A549 (cell line): ENCODE data around the gene SP2. TPM values are rescaled to one million over a fixed set of nuclear protein-coding genes. Genes with fewer than 3 reads are reported as not detected.

Source experiments
- ATAC-seq, 2 experiments: fragments of 200-7000 bp in 1 of 2; fragments of >200 bp in 1 of 2; cut with Nextera tagmentation in 1 of 2; cut with Tn5 transposase in 1 of 2; 3 replicates each; pipeline versions ENCODE4 v1.8.0 to v1.9.1; 2018 to 2020; ENCODE audit warnings: mild to moderate bottlenecking in 1 of 2, moderate library complexity in 1 of 2
- CTCF ChIA-PET: fragments of 300-600 bp; sonication (Branson Sonifier 250); formaldehyde crosslinking; extraction: SDS; loops from one replicate; lab custom pipeline; 2021; ENCODE audit warnings: antibody characterized with exemption, inconsistent platforms; lab: Yijun Ruan, JAX
- POLR2A ChIA-PET: fragments of 350-600 bp; formaldehyde crosslinking; extraction: SDS; loops from one replicate; lab custom pipeline; 2021; ENCODE audit warnings: antibody characterized with exemption, inconsistent platforms; lab: Yijun Ruan, JAX
- DNase-seq, 2 experiments: peaks; one replicate each; pipeline versions ENCODE4 v3.0.0 to v3.0.0-alpha.2; 2011 to 2016; ENCODE audit warnings: low read depth in 1 of 2, low spot score in 1 of 2
- FAIRE-seq: peaks from 2 replicates; lab custom pipeline; 2011; peaks lifted over from hg19 to GRCh38; lab: Jason Lieb, UNC
- H3K27ac ChIP-seq, 2 experiments: fragments of >200 bp; sonication (Bioruptor Twin); formaldehyde crosslinking; 3 replicates each; pipeline ENCODE4 v1.5.1; 2016 to 2017
- H3K4me1 ChIP-seq: fragments of >200 bp; sonication (Bioruptor Twin); formaldehyde crosslinking; 3 replicates; pipeline ENCODE4 v1.6.1; 2016
- H3K4me2 ChIP-seq: fragments of >200 bp; sonication (Bioruptor Twin); formaldehyde crosslinking; 3 replicates; pipeline ENCODE4 v1.6.1; 2016
- H3K4me3 ChIP-seq: fragments of >200 bp; sonication (Bioruptor Twin); formaldehyde crosslinking; 3 replicates; pipeline ENCODE4 v1.5.1; 2016
- H3K9me3 ChIP-seq: fragments of >200 bp; sonication (Bioruptor Twin); formaldehyde crosslinking; 3 replicates; pipeline ENCODE4 v1.6.1; 2016
- BCL3 ChIP-seq: fragments of >200 bp; sonication (Bioruptor Twin); formaldehyde crosslinking; IDR thresholded peaks from 3 replicates; pipeline ENCODE4 v1.6.1; 2016
- CEBPB ChIP-seq, 2 experiments: fragments of >200 bp in 1 of 2; sonication (Bioruptor Twin) in 1 of 2; formaldehyde crosslinking in 1 of 2; IDR thresholded peaks; 2 replicates each; pipeline ENCODE4 v1.6.1; 2012 to 2016
- EHMT2 ChIP-seq: fragments of 200-600 bp; sonication (generic); IDR thresholded peaks from 2 replicates; pipeline ENCODE4 v1.6.1; 2016; ENCODE audit warnings: antibody characterized with exemption, low read depth, mild to moderate bottlenecking, moderate library complexity
- ELK1 ChIP-seq: fragments of 150-350 bp; IDR thresholded peaks from 2 replicates; pipeline ENCODE4 v1.6.1; 2014; ENCODE audit warnings: low read depth, mild to moderate bottlenecking, low read length
- EP300 ChIP-seq, 2 experiments: fragments of >200 bp; sonication (Bioruptor Twin); formaldehyde crosslinking; IDR thresholded peaks; 2 replicates in 1 of 2; 3 replicates in 1 of 2; pipeline ENCODE4 v1.6.1; 2016 to 2017
- ESRRA ChIP-seq: fragments of 150-350 bp; IDR thresholded peaks from 2 replicates; pipeline ENCODE4 v1.6.1; 2014; ENCODE audit warnings: mild to moderate bottlenecking, low read length, borderline replicate concordance
- FOSB ChIP-seq: fragments of 250-450 bp; sonication (Bioruptor Pico); IDR thresholded peaks from 2 replicates; pipeline ENCODE4 v1.5.0; 2020; ENCODE audit warnings: mild to moderate bottlenecking, moderate library complexity
- FOSL2 ChIP-seq, 2 experiments: fragments of 450-650 bp in 1 of 2; fragments of >200 bp in 1 of 2; sonication (Bioruptor Twin) in 1 of 2; formaldehyde crosslinking; IDR thresholded peaks; 2 replicates each; pipeline versions ENCODE4 v1.5.0 to v1.6.1; 2016 to 2020; ENCODE audit warnings: mild to moderate bottlenecking in 1 of 2, moderate library complexity in 1 of 2
- GATA3 ChIP-seq: IDR thresholded peaks from 2 replicates; pipeline ENCODE4 v1.6.1; 2012; ENCODE audit warnings: borderline replicate concordance
- HEYL ChIP-seq: fragments of 250-450 bp; sonication (Bioruptor Pico); IDR thresholded peaks from 2 replicates; pipeline ENCODE4 v1.8.0; 2021; ENCODE audit warnings: mild to moderate bottlenecking, moderate library complexity
- HOXA7 ChIP-seq: fragments of 250-450 bp; sonication (Bioruptor Pico); IDR thresholded peaks from 2 replicates; pipeline ENCODE4 v1.5.0; 2020; ENCODE audit warnings: mild to moderate bottlenecking, moderate library complexity
- HOXB13 ChIP-seq: fragments of 250-450 bp; sonication (Bioruptor Pico); IDR thresholded peaks from 2 replicates; pipeline ENCODE4 v1.5.0; 2020; ENCODE audit warnings: low read depth, mild to moderate bottlenecking, moderate library complexity
- JUNB ChIP-seq: fragments of >200 bp; sonication (Bioruptor Twin); formaldehyde crosslinking; IDR thresholded peaks from 2 replicates; pipeline ENCODE4 v1.6.1; 2016
- MAFK ChIP-seq: fragments of 450-650 bp; IDR thresholded peaks from 2 replicates; pipeline ENCODE4 v1.6.1; 2014; ENCODE audit not compliant: partially characterized antibody
- MAX ChIP-seq: IDR thresholded peaks from 2 replicates; pipeline ENCODE4 v1.6.1; 2012
- MAZ ChIP-seq: fragments of 150-350 bp; IDR thresholded peaks from 2 replicates; pipeline ENCODE4 v1.6.1; 2014; ENCODE audit warnings: antibody characterized with exemption, low read depth, low read length, borderline replicate concordance
- MYC ChIP-seq: IDR thresholded peaks from 2 replicates; pipeline ENCODE4 v1.6.1; 2012; ENCODE audit warnings: mild to moderate bottlenecking, inconsistent platforms, low read length, improper control_type of control experiment, borderline replicate concordance
- PBX3 ChIP-seq: IDR thresholded peaks from 2 replicates; pipeline ENCODE4 v1.6.1; 2012
- PHF8 ChIP-seq: fragments of 200-600 bp; sonication (generic); IDR thresholded peaks from 2 replicates; pipeline ENCODE4 v1.6.1; 2016; ENCODE audit warnings: low read depth, mild to moderate bottlenecking, antibody characterized with exemption, moderate library complexity, borderline replicate concordance
- POLR2AphosphoS2 ChIP-seq: conservative IDR thresholded peaks from 2 replicates; pipeline ENCODE4 v1.6.1; 2012; ENCODE audit warnings: low read length, improper control_type of control experiment, inconsistent platforms
- RCOR1 ChIP-seq: fragments of 150-350 bp; IDR thresholded peaks from 2 replicates; pipeline ENCODE4 v1.6.1; 2014; ENCODE audit warnings: antibody characterized with exemption, low read length, low read depth
- REST ChIP-seq: fragments of 200-600 bp; sonication (generic); IDR thresholded peaks from 2 replicates; pipeline ENCODE4 v1.6.1; 2016; ENCODE audit warnings: antibody characterized with exemption, mild to moderate bottlenecking, moderate library complexity
- RNF2 ChIP-seq: fragments of 200-600 bp; sonication (generic); IDR thresholded peaks from 2 replicates; pipeline ENCODE4 v1.6.1; 2016; ENCODE audit warnings: low read depth, mild to moderate bottlenecking, antibody characterized with exemption, moderate library complexity, borderline replicate concordance
- SMC3 ChIP-seq: fragments of >200 bp; sonication (Bioruptor Twin); formaldehyde crosslinking; IDR thresholded peaks from 3 replicates; pipeline ENCODE4 v1.6.1; 2018; ENCODE audit warnings: inconsistent platforms
- ZFP36 ChIP-seq: fragments of 450-650 bp; IDR thresholded peaks from 2 replicates; pipeline ENCODE4 v1.6.1; 2014; ENCODE audit warnings: borderline replicate concordance; ENCODE audit not compliant: partially characterized antibody
- WGBS: methylation state at CpG from one replicate; pipeline ENCODE4 v1.1.6; 2017; ENCODE audit errors: missing lambda C conversion rate; 5-methylcytosine and 5-hydroxymethylcytosine counted together
- polyA plus RNA-seq, 4 experiments: library from polyadenylated mRNA; depleted of rRNA in 3 of 4; stranded (reverse); fragments of >200 nt; fragmentation: RNase III in 1 of 4; extraction: RNeasy Plus Mini Kit Qiagen cat#74134 plus additional on column Dnase treatment in 1 of 4; gene quantifications; 2 replicates in 3 of 4; 3 replicates in 1 of 4; pipeline ENCODE4 v1.2.3, GENCODE V29; 2011 to 2017

Gene SP2
- polyA plus RNA-seq, 2 of the 4 experiments (the other 2 are of a cell fraction), result 6.2 to 11.6 TPM

DNA sequence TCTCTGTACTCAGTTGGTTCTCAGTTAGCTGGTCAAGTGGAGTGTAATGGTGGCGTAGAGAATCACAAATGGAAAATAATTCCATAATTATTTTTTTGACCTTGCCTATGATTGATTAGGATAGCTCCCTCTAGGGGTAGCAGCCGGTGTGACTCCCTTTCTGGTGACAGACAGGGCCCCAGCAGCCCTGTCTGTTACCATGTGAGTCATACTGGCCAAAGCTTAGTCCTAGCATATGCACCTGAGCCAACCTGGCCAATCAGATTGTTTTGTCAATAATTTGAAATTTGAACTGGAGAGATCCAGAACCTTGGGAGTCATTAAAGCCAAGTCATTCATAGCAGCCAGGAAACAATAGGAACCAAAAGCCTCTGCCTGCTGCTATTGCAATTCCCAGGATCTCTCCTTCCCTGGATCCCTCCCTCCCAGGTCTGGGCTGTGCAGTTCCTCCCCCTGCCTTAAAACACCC is 50.9 kb downstream of the SP2 start (continued):
- no peak for TF ChIP-seq ZFP36
- TF ChIP-seq HOXA7, result no peak
- TF ChIP-seq SMC3, result peak; percentile 48
- TF ChIP-seq PHF8, result no peak
- TF ChIP-seq REST, result no peak

- H3K27ac ChIP-seq, result peak overlapping the region; percentile 77 to 87
- POLR2A ChIA-PET, result interaction anchor here (0.6 to 1.8 kb wide), 3 partner anchors 8 to 119 kb away, joined by 3 to 10 read pairs (median 7); partner anchors contain the start of genes CDK5RAP3 and PRR15L
- H3K4me2 ChIP-seq, result peak overlapping the region; percentile 70
Measured at GRCh38 chr17:47948706-47949196, 52.7 kb downstream of the SP2 start.

More at GRCh38 chr17:47948706-47949196, 52.7 kb downstream of the SP2 start:
- H3K4me3 ChIP-seq, result 0 out of 3 replicates have a peak overlapping the region, but pooled peaks have one; percentile 5
- WGBS, result 7% methylated on average over 5 of the region's 5 CpGs
- no peak for TF ChIP-seq ESRRA
- TF ChIP-seq FOSL2 (IDR thresholded peaks at IDR 0.05), result peak; percentile 57; the same call in 1 of the 2 replicates
- peak; percentile 51 for TF ChIP-seq FOSL2 (CRISPR knock-in tag; IDR thresholded peaks at IDR 0.05)
- TF ChIP-seq MAFK, result peak; percentile 25
- TF ChIP-seq RNF2, result no peak
- no peak for TF ChIP-seq REST
- no peak for TF ChIP-seq EHMT2
- no peak for TF ChIP-seq PBX3
- TF ChIP-seq MYC, result peak; percentile 75; the same call in 1 of the 2 replicates
- TF ChIP-seq POLR2AphosphoS2, result no peak
- TF ChIP-seq SMC3, result no peak
- 0 out of 4 replicates have a peak, but pooled peaks of 1 of the 2 experiments have one; percentile 13 for TF ChIP-seq CEBPB (IDR thresholded peaks at IDR 0.05)
- no peak for TF ChIP-seq FOSB (CRISPR knock-in tag)
- TF ChIP-seq HEYL (CRISPR knock-in tag), result no peak
- peak; percentile 82 for TF ChIP-seq MAX
- TF ChIP-seq RCOR1, result no peak
- peak; percentile 28 to 50; a peak in 2 of 5 replicates for TF ChIP-seq EP300 (IDR thresholded peaks at IDR 0.05)
- peak; percentile 46; the same call in 1 of the 2 replicates for TF ChIP-seq JUNB
- TF ChIP-seq ELK1, result no peak
- TF ChIP-seq BCL3, result 0 out of 3 replicates have a peak, but pooled peaks have one; percentile 25
- no peak for TF ChIP-seq HOXB13
- no peak for TF ChIP-seq GATA3
- TF ChIP-seq MAZ, result no peak
- peak; percentile 72 to 75 for ATAC-seq
- CTCF ChIA-PET, result interaction anchor here (0.7 to 24.7 kb wide), 36 partner anchors 17 to 1440 kb away, joined by 3 to 1426 read pairs (median 8); partner anchors contain the start of genes CDK5RAP3, LRRC46, MRPL10 and PNPO
- peak; percentile 65 for FAIRE-seq
- H3K9me3 ChIP-seq, result no peaks in the 10 kb centered on the region
- peaks cover 48% of the 10 kb centered on the region for H3K4me1 ChIP-seq
- peak; percentile 52 to 85 for DNase-seq
